K562 (cell line): Measurements from ENCODE around the gene HPS5. TPM values are rescaled to one million over a fixed set of nuclear protein-coding genes. Genes with fewer than 3 reads are reported as not detected.
A peak's percentile ranks its signal among the peaks of the same experiment; 100 is the strongest.

ENCODE experiments used
- BACH1 ChIP-seq: fragments of 200-800 bp; sonication (Bioruptor generic); IDR thresholded peaks from 2 replicates; pipeline ENCODE4 v1.6.1; 2016; ENCODE audit warnings: missing genetic modification characterization, missing compliant biosample characterization
- BDP1 ChIP-seq: IDR thresholded peaks from 3 replicates; pipeline ENCODE4 v1.6.1; 2011; ENCODE audit not compliant: insufficient read length, insufficient read depth
- ELF4 ChIP-seq: fragments of 450-650 bp; formaldehyde crosslinking; IDR thresholded peaks from 2 replicates; pipeline ENCODE4 v1.4.0; 2022; ENCODE audit warnings: missing genetic modification characterization
- HOMEZ ChIP-seq: fragments of 250-450 bp; sonication (Bioruptor Pico); IDR thresholded peaks from 2 replicates; pipeline ENCODE4 v1.4.0; 2020; ENCODE audit warnings: mild to moderate bottlenecking, moderate library complexity
- MGA ChIP-seq: fragments of 450-650 bp; IDR thresholded peaks from 2 replicates; pipeline ENCODE4 v1.6.1; 2016; ENCODE audit warnings: mild to moderate bottlenecking, moderate library complexity
- MXI1 ChIP-seq: IDR thresholded peaks from 2 replicates; pipeline ENCODE4 v1.6.1; 2011; ENCODE audit warnings: low read depth, mild to moderate bottlenecking, improper control_type of control experiment, low read length
- NRF1 ChIP-seq, 2 experiments: fragments of 450-650 bp; IDR thresholded peaks in 1 of 2; conservative IDR thresholded peaks in 1 of 2; 2 replicates each; pipeline ENCODE4 v1.6.1; 2014; ENCODE audit warnings: mild to moderate bottlenecking in 2 of 2
- PKNOX1 ChIP-seq: fragments of 450-650 bp; IDR thresholded peaks from 2 replicates; pipeline ENCODE4 v1.6.1; 2016
- RHOXF2B ChIP-seq: fragments of 250-450 bp; sonication (Bioruptor Pico); conservative IDR thresholded peaks from 2 replicates; pipeline ENCODE4 v1.5.1; 2021
- ZKSCAN1 ChIP-seq: fragments of 150-350 bp; IDR thresholded peaks from 2 replicates; pipeline ENCODE4 v1.6.1; 2016; ENCODE audit warnings: low read depth, low read length
- ZNF354B ChIP-seq: fragments of 250-450 bp; sonication (Bioruptor Pico); IDR thresholded peaks from 2 replicates; pipeline ENCODE4 v1.4.0; 2020
- polyA plus RNA-seq, 8 experiments: library from polyadenylated mRNA; depleted of rRNA in 4 of 8; stranded (reverse) in 5 of 8; unstranded in 3 of 8; fragments of >200 nt; fragmentation: Nextera tagmentation in 2 of 8; fragmentation: Illumina TruSeq in 1 of 8; extraction: Ambion mirVana in 2 of 8; extraction: Trizol in 1 of 8; gene quantifications; 2 replicates each; pipeline versions ENCODE4 v1.2.1 to v1.2.3, GENCODE V29; 2011 to 2014; ENCODE audit warnings: inconsistent platforms in 1 of 8, missing spikeins in 1 of 8
- total RNA-seq, 7 experiments: library from RNA; depleted of rRNA in 6 of 7; stranded (reverse); fragments of >200 nt in 6 of 7; fragmentation: Illumina TruSeq in 2 of 7; extraction: Trizol in 2 of 7; gene quantifications; 2 replicates each; pipeline versions ENCODE4 v1.2.1 to v1.2.3, GENCODE V29; 2011 to 2021; ENCODE audit warnings: low replicate concordance in 1 of 7

Gene HPS5
- total and polyA plus RNA-seq, 9 of the 15 experiments (the other 6 are each of a cell fraction or from before 2014, with no cell fraction given), result 12.2 to 28.1 (median 16.8) TPM

GRCh38 chr11:18322818-18323570 is 1.1 kb upstream of the HPS5 start (continued):
- TF ChIP-seq MGA (peak; percentile 10; the same call in 1 of the 2 replicates), PKNOX1 (peak; percentile 84), BACH1 (tag) (no peak), NRF1 (conservative IDR thresholded peaks at IDR 0.05 in 1 of 2, IDR thresholded peaks at IDR 0.05 in 1 of 2) (no peak), ZKSCAN1 (no peak), HOMEZ (CRISPR knock-in tag) (no peak), ZNF354B (CRISPR knock-in tag) (no peak), ELF4 (CRISPR knock-in tag) (no peak), BDP1 (no peak), MXI1 (peak; percentile 39; the same call in 1 of the 2 replicates), RHOXF2B (CRISPR knock-in tag) (no peak)
